ENCODE results near the gene PSMA7. TPM values are rescaled to one million over a fixed set of nuclear protein-coding genes. Genes with fewer than 3 reads are reported as not detected.

The PSMA7 gene
- total RNA-seq, 4 donors from 2014 or later: 181 to 264 (median 228) TPM

DNA sequence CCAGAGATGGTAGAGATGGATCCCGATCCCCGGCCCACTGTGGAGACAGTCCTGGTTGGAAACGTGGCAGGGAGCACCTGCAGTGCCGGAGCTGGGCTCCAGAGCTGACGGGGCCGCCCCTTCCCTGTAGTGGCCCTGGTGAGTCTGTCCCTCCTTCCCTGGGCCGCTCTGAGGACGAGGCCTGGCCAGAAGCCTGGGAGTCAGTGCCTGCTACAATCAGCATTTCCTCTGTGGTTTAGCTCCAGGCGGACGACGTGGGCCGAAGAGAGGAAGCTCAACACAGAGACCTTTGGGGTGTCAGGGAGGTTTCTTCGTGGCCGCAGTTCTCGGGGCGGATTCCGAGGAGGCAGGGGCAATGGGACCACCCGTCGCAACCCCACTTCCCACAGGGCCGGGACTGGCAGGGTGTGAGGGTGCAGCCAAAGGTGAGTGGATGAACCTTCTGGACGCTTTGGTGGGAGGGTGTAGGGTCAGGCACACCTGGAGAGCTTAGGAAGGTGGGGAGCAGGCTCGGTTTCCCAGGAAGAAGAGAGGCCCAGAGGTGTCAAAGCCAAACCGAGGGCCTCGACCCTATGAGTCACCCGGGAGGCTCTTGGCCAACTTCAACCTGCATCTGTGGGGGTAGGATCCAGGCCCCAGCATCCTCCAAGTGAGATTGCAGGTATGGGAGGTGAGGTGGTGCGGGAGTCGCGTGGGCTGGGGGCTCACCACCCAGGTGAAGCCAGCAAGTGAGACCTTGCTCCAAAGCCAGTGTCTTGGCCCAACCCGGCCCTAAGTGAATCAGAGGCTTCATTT is 9.9 kb downstream of the PSMA7 start:
- Histone ChIP-seq H3K36me3 (peaks cover 0 to 98% (median 3%) of the 10 kb centered on the region in 3 donors), H3K9me3 (no peaks in the 10 kb centered on the region), H3K4me3 (no peak overlapping the region), H3K27me3 (no peaks in the 10 kb centered on the region), H3K4me1 (peaks cover 0 to 17% (median 0%) of the 10 kb centered on the region in 4 donors), H3K27ac (peak overlapping the region in 3 of 4 donors; percentile 18 to 53 (median 49))
- no peak for DNase-seq
- no peak for TF ChIP-seq POLR2A (IDR thresholded peaks at IDR 0.05)
- TF ChIP-seq, protein P1, sequence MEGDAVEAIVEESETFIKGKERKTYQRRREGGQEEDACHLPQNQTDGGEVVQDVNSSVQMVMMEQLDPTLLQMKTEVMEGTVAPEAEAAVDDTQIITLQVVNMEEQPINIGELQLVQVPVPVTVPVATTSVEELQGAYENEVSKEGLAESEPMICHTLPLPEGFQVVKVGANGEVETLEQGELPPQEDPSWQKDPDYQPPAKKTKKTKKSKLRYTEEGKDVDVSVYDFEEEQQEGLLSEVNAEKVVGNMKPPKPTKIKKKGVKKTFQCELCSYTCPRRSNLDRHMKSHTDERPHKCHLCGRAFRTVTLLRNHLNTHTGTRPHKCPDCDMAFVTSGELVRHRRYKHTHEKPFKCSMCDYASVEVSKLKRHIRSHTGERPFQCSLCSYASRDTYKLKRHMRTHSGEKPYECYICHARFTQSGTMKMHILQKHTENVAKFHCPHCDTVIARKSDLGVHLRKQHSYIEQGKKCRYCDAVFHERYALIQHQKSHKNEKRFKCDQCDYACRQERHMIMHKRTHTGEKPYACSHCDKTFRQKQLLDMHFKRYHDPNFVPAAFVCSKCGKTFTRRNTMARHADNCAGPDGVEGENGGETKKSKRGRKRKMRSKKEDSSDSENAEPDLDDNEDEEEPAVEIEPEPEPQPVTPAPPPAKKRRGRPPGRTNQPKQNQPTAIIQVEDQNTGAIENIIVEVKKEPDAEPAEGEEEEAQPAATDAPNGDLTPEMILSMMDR (IDR thresholded peaks at IDR 0.05): no peak

- Histone ChIP-seq H3K4me1 (peaks cover 0 to 17% (median 0%) of the 10 kb centered on the region in 4 donors), H3K27me3 (no peaks in the 10 kb centered on the region), H3K36me3 (peaks cover 0 to 98% (median 0%) of the 10 kb centered on the region in 3 donors), H3K27ac (peak overlapping the region in 3 of 4 donors; percentile 18 to 53 (median 49)), H3K9me3 (no peaks in the 10 kb centered on the region), H3K4me3 (no peak overlapping the region)
- DNase-seq: no peak
- no peak for TF ChIP-seq POLR2A (IDR thresholded peaks at IDR 0.05)
- TF ChIP-seq, protein P1 (IDR thresholded peaks at IDR 0.05): no peak
Measured at GRCh38 chr20:62132421-62132820, 10.8 kb downstream of the PSMA7 start.

DNA sequence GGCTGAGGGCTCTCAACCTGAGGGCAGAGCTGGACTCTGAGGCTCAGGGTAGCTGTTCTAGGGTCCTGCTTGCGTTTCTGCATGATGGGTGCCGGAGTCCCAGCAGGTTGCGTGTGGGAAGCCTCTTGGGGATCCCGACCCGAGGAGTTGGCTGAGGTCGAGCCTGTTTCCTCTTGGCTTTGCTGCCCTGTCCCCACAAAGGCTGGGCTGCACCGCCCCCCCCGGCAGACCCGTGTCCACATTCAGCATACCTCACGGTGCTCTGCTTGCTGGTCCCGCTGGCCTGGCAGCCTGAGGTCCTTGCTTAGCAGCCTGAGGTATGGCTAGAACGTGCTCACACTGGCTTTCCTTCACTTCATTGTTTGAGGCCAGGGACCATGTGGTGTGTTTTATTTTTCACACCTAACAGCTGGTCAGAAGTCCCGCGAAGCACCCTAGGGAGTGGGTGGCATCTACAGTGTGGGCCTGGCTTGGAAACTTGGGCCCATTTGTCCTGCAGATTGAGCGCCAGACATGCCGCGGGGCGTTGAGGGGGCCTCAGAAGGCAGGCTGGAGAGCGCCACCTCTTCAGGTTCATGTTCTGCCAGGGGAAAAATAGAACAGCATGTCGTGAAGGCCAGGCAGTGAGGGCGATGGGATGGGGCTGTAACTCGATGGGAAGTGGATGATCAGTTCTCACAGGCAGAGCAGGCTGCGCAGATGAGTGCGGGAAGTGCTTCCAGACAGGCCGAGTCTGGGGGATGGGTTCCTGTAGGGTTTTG is 11.5 kb downstream of the PSMA7 start:
- peak overlapping the region in 1 of 4 donors; percentile 49 for H3K27ac ChIP-seq
- H3K27me3 ChIP-seq: no peaks in the 10 kb centered on the region
- no peak for TF ChIP-seq POLR2A (IDR thresholded peaks at IDR 0.05)
- TF ChIP-seq, protein P1 (IDR thresholded peaks at IDR 0.05): no peak
- H3K36me3 ChIP-seq: peaks cover 0 to 98% (median 0%) of the 10 kb centered on the region in 3 donors
- no peak for DNase-seq
- H3K4me1 ChIP-seq: peaks cover 0 to 17% (median 0%) of the 10 kb centered on the region in 4 donors
- H3K9me3 ChIP-seq: no peaks in the 10 kb centered on the region
- no peak overlapping the region for H3K4me3 ChIP-seq

- peaks cover 0 to 99% (median 0%) of the 10 kb centered on the region in 3 donors for H3K36me3 ChIP-seq
- peaks cover 0 to 10% (median 0%) of the 10 kb centered on the region in 4 donors for H3K4me1 ChIP-seq
- no peaks in the 10 kb centered on the region for H3K27me3 ChIP-seq
- no peak overlapping the region for H3K27ac ChIP-seq
- no peak for DNase-seq
- TF ChIP-seq, protein P1 (IDR thresholded peaks at IDR 0.05): no peak
- TF ChIP-seq POLR2A (IDR thresholded peaks at IDR 0.05): no peak
- H3K4me3 ChIP-seq: no peak overlapping the region
- H3K9me3 ChIP-seq: no peaks in the 10 kb centered on the region
Measured at GRCh38 chr20:62129731-62130531, 13.3 kb downstream of the PSMA7 start.

GRCh38 chr20:62128502-62128901 is 14.7 kb downstream of the PSMA7 start:
- H3K36me3 ChIP-seq: peaks cover 0 to 91% (median 0%) of the 10 kb centered on the region in 3 donors
- H3K4me1 ChIP-seq: peaks cover 0 to 12% (median 4%) of the 10 kb centered on the region in 4 donors
- TF ChIP-seq, protein P1 (IDR thresholded peaks at IDR 0.05): no peak
- no peak for TF ChIP-seq POLR2A (IDR thresholded peaks at IDR 0.05)
- no peaks in the 10 kb centered on the region for H3K27me3 ChIP-seq
- no peak for DNase-seq
- H3K27ac ChIP-seq: no peak overlapping the region
- H3K4me3 ChIP-seq: no peak overlapping the region
- no peaks in the 10 kb centered on the region for H3K9me3 ChIP-seq

All from Peyer's patch (tissue), 4 donors.